Fibroblast of lung (primary cell): Measurements from ENCODE around the gene KPNA6. TPM values are rescaled to one million over a fixed set of nuclear protein-coding genes. Genes with fewer than 3 reads are reported as not detected.
"Not testable (repeated sequence)": the region's sequence is repeated elsewhere in the genome, so short reads cannot be mapped to it uniquely, and the experiment has no call there.

Source experiments
- DNase-seq, 2 donors: peaks; one replicate each; pipeline versions ENCODE4 v3.0.0 to v3.0.0-alpha.2; 2010; ENCODE audit warnings: low read depth in 2 of 2
- H2AFZ ChIP-seq: 2 replicates; pipeline ENCODE4 v1.5.1; 2012; ENCODE audit warnings: low read length, control low read depth, inconsistent platforms
- H3K27ac ChIP-seq: 2 replicates; pipeline ENCODE4 v1.5.1; 2011; ENCODE audit warnings: low read length, control low read depth; ENCODE audit not compliant: insufficient read depth
- H3K27me3 ChIP-seq: 2 replicates; pipeline ENCODE4 v1.5.1; 2011; ENCODE audit warnings: mild to moderate bottlenecking, low read length; ENCODE audit not compliant: control insufficient read depth, insufficient read depth
- H3K36me3 ChIP-seq: 2 replicates; pipeline ENCODE4 v1.5.1; 2011; ENCODE audit warnings: low read length; ENCODE audit not compliant: control insufficient read depth, insufficient read depth
- H3K4me1 ChIP-seq: 2 replicates; pipeline ENCODE4 v1.5.1; 2011; ENCODE audit warnings: low read length; ENCODE audit not compliant: control insufficient read depth, insufficient read depth; ENCODE audit errors: extremely low read depth
- H3K4me2 ChIP-seq: 2 replicates; pipeline ENCODE4 v1.5.1; 2011; ENCODE audit warnings: low read length, control low read depth; ENCODE audit not compliant: insufficient read depth; ENCODE audit errors: extremely low read depth
- H3K4me3 ChIP-seq, 4 experiments: fragments of 200-600 bp in 1 of 4; sonication (generic) in 1 of 4; replicated peaks in 1 of 4; 2 replicates each; pipeline ENCODE4 v1.5.1; 2011 to 2016; ENCODE audit warnings: low read length in 4 of 4, low read depth in 3 of 4, mild to moderate bottlenecking in 3 of 4, control low read depth in 2 of 4, inconsistent platforms in 1 of 4, mixed read lengths in 1 of 4; ENCODE audit not compliant: insufficient read depth in 1 of 4; ENCODE audit errors: control extremely low read depth in 1 of 4
- H3K79me2 ChIP-seq: 2 replicates; pipeline ENCODE4 v1.5.1; 2012; ENCODE audit warnings: mild to moderate bottlenecking, low read length, inconsistent platforms; ENCODE audit not compliant: control insufficient read depth, insufficient read depth
- H3K9ac ChIP-seq: 2 replicates; pipeline ENCODE4 v1.5.1; 2011; ENCODE audit warnings: mild to moderate bottlenecking, low read length, control low read depth; ENCODE audit not compliant: insufficient read depth
- H3K9me3 ChIP-seq: 2 replicates; pipeline ENCODE4 v1.5.1; 2012; ENCODE audit warnings: low read depth, low read length; ENCODE audit not compliant: control insufficient read depth, insufficient read depth
- H4K20me1 ChIP-seq: 2 replicates; pipeline ENCODE4 v1.5.1; 2011; ENCODE audit warnings: low read length; ENCODE audit not compliant: control insufficient read depth, insufficient read depth; ENCODE audit errors: extremely low read depth
- EZH2 ChIP-seq: IDR thresholded peaks from 2 replicates; pipeline ENCODE4 v1.5.1; 2012; ENCODE audit warnings: low read length, control low read depth, mild to moderate bottlenecking; ENCODE audit errors: missing control alignments
- polyA plus RNA-seq, 2 donors: library from polyadenylated mRNA; depleted of rRNA in 1 of 2; stranded (reverse) in 1 of 2; unstranded in 1 of 2; fragments of >200 nt; gene quantifications; 2 replicates each; pipeline ENCODE4 v1.2.1, GENCODE V29; 2011 to 2012; ENCODE audit warnings: missing spikeins in 1 of 2
- total RNA-seq: library from RNA; depleted of rRNA; stranded (reverse); fragments of >200 nt; gene quantifications from 2 replicates; pipeline ENCODE4 v1.2.1, GENCODE V29; 2014
- TF ChIP-seq, protein P1 (sequence below), 2 donors: IDR thresholded peaks in 1 of 2; conservative IDR thresholded peaks in 1 of 2; 1 replicate in 1 of 2; 2 replicates in 1 of 2; pipeline ENCODE4 v1.5.1; 2011 to 2012; ENCODE audit warnings: low read length in 2 of 2, control low read depth in 1 of 2, inconsistent platforms in 1 of 2, low read depth in 1 of 2, mild to moderate bottlenecking in 1 of 2

The KPNA6 gene
- total and polyA plus RNA-seq, 2 donors (not counting 1 experiment from before 2014, with no cell fraction given), result 40.1 to 48.5 TPM

DNA sequence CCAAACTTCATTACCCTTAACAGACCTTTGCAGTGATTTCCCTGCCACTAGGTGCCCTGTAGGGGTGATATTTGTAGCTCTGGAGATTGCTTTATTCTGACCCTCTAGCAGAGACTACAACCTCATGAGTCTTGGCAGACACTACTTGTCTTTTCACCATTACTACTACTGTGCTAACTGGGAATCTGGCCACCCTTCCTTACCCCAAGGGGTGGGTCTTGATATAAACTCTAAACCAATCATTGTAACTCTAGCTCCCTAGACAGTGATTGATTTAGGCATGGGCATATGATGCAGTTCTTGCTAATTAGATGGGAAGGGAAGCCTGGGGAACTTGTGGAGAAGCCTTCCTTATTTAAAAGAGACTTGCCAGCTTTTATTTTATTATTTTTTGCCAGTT is 3.9 kb downstream of the KPNA6 start:
- Histone ChIP-seq H3K79me2 (peaks cover 79% of the 10 kb centered on the region), H3K4me1 (peaks cover 8% of the 10 kb centered on the region), H3K9me3 (no peaks in the 10 kb centered on the region), H3K36me3 (peaks cover 2% of the 10 kb centered on the region), H3K4me3 (no peak overlapping the region), H2AFZ (no peak overlapping the region), H3K27me3 (no peaks in the 10 kb centered on the region), H3K4me2 (no peak overlapping the region), H3K27ac (no peak overlapping the region), H3K9ac (no peak overlapping the region), H4K20me1 (no peaks in the 10 kb centered on the region)
- TF ChIP-seq EZH2, result no peak
- TF ChIP-seq, protein P1, sequence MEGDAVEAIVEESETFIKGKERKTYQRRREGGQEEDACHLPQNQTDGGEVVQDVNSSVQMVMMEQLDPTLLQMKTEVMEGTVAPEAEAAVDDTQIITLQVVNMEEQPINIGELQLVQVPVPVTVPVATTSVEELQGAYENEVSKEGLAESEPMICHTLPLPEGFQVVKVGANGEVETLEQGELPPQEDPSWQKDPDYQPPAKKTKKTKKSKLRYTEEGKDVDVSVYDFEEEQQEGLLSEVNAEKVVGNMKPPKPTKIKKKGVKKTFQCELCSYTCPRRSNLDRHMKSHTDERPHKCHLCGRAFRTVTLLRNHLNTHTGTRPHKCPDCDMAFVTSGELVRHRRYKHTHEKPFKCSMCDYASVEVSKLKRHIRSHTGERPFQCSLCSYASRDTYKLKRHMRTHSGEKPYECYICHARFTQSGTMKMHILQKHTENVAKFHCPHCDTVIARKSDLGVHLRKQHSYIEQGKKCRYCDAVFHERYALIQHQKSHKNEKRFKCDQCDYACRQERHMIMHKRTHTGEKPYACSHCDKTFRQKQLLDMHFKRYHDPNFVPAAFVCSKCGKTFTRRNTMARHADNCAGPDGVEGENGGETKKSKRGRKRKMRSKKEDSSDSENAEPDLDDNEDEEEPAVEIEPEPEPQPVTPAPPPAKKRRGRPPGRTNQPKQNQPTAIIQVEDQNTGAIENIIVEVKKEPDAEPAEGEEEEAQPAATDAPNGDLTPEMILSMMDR (conservative IDR thresholded peaks at IDR 0.05 in 1 of 2, IDR thresholded peaks at IDR 0.05 in 1 of 2; ENCODE audit: low read depth in 1 of 2, low read length in 2 of 2), result no peak
- DNase-seq, result peak; percentile 50 to 55

DNA sequence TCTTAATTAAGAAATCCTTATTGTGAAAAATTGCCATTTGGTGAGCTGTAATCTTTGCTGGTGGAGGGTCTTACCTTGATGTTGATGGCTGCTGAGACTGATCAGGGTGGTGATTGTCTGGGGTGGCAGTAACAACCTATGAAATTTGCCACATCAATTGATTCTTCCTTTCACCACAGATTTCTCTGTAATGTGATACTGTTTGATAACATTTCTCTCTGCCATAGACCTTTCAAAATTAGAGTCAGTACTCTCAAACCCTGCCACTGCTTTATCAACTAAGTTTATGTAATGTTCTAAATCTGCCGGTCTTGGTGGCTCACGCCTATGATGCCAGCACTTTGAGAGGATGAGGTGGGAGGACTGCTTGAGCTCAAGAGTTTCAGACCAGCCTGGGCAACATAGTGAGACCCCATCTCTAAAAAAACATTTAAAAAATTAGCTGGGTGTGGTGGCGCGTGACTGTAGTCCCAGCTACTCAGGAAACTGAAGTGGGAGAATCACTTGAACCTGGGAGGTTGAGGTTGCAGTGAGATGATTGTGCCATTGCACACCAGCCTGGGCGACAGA is 5.0 kb downstream of the KPNA6 start:
- H3K4me3 ChIP-seq, result no peak overlapping the region
- DNase-seq, result no peak
- H4K20me1 ChIP-seq, result no peaks in the 10 kb centered on the region
- H3K4me1 ChIP-seq, result peaks cover 8% of the 10 kb centered on the region
- H2AFZ ChIP-seq, result no peak overlapping the region
- H3K79me2 ChIP-seq, result peaks cover 88% of the 10 kb centered on the region
- H3K9me3 ChIP-seq, result no peaks in the 10 kb centered on the region
- H3K9ac ChIP-seq, result no peak overlapping the region
- H3K4me2 ChIP-seq, result no peak overlapping the region
- H3K27me3 ChIP-seq, result no peaks in the 10 kb centered on the region
- TF ChIP-seq, protein P1 (conservative IDR thresholded peaks at IDR 0.05 in 1 of 2, IDR thresholded peaks at IDR 0.05 in 1 of 2; ENCODE audit: low read depth in 1 of 2, low read length in 2 of 2), result no peak
- no peak for TF ChIP-seq EZH2
- no peak overlapping the region for H3K27ac ChIP-seq
- H3K36me3 ChIP-seq, result peaks cover 2% of the 10 kb centered on the region

GRCh38 chr1:32113436-32113835 is 5.6 kb downstream of the KPNA6 start:
- not testable (repeated sequence) for H3K4me3 ChIP-seq, H3K27ac ChIP-seq, H3K27me3 ChIP-seq, H3K9me3 ChIP-seq, H3K4me2 ChIP-seq, H2AFZ ChIP-seq, H4K20me1 ChIP-seq, H3K9ac ChIP-seq, H3K36me3 ChIP-seq, H3K4me1 ChIP-seq, DNase-seq
- H3K79me2 ChIP-seq, result peaks cover 88% of the 10 kb centered on the region
